Nephron (organoid): ENCODE results near the gene SBF2.
A peak's percentile ranks its signal among the peaks of the same experiment; 100 is the strongest.

Source experiments
- H3K27ac Mint-ChIP-seq, 3 experiments: 2 replicates each; pipeline ENCODE4 v1.8.0; 2020; ENCODE audit warnings: mixed read lengths in 3 of 3, mild to moderate bottlenecking in 2 of 3, moderate library complexity in 1 of 3
- H3K27me3 Mint-ChIP-seq: 2 replicates; pipeline ENCODE4 v1.8.0; 2021; ENCODE audit warnings: low read depth, mild to moderate bottlenecking, moderate library complexity, mixed read lengths
- H3K36me3 Mint-ChIP-seq: 2 replicates; pipeline ENCODE4 v1.8.0; 2020; ENCODE audit warnings: low read depth, mixed read lengths
- H3K4me1 Mint-ChIP-seq: 2 replicates; pipeline ENCODE4 v1.8.0; 2020; ENCODE audit warnings: mixed read lengths
- H3K4me3 Mint-ChIP-seq, 3 experiments: 2 replicates each; pipeline ENCODE4 v1.8.0; 2020; ENCODE audit warnings: mild to moderate bottlenecking in 3 of 3, mixed read lengths in 3 of 3, moderate library complexity in 2 of 3
- H3K9me3 Mint-ChIP-seq: 2 replicates; pipeline ENCODE4 v1.8.0; 2020; ENCODE audit warnings: mixed read lengths
- CTCF ChIP-seq, 3 experiments: fragments of 200-600 bp; sonication (generic); IDR thresholded peaks; one replicate each; pipeline ENCODE4 v1.5.0; 2021; ENCODE audit warnings: antibody characterized with exemption in 3 of 3; ENCODE audit not compliant: unreplicated experiment in 3 of 3

The SBF2 gene

GRCh38 chr11:9838961-9839360 lies 455.1 kb downstream of the SBF2 start:
- H3K4me3 Mint-ChIP-seq, result no peak overlapping the region
- peak overlapping the region in 2 of 3 experiments; percentile 35 to 58 for H3K27ac Mint-ChIP-seq
- H3K4me1 Mint-ChIP-seq, result no peaks in the 10 kb centered on the region
- peaks cover 39% of the 10 kb centered on the region for H3K36me3 Mint-ChIP-seq
- H3K27me3 Mint-ChIP-seq, result no peaks in the 10 kb centered on the region
- H3K9me3 Mint-ChIP-seq, result no peaks in the 10 kb centered on the region
- TF ChIP-seq CTCF (IDR thresholded peaks at IDR 0.05; ENCODE audit: unreplicated experiment in 3 of 3), result no peak

DNA sequence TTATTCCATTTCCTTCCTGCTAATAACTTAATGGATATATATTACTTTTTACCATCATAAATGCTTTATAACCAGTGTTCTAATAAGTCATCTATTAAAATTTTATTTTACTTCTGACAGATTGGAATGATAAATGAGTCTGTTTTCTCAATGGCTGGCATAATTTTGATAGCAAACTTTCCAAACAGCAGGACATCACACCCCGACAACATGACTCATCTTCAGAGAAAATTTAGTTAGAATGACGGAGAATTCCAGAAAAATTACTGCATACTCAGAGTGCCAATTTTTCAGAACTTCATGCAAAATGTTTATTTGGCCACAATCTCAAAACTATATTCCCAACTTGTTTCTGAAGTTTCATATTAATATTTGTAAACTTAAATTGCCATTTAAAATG lies 455.8 kb downstream of the SBF2 start:
- Mint-ChIP-seq H3K9me3 (no peaks in the 10 kb centered on the region), H3K27me3 (no peaks in the 10 kb centered on the region), H3K27ac (no peak overlapping the region), H3K4me3 (no peak overlapping the region), H3K36me3 (peaks cover 38% of the 10 kb centered on the region), H3K4me1 (no peaks in the 10 kb centered on the region)
- TF ChIP-seq CTCF (IDR thresholded peaks at IDR 0.05; ENCODE audit: unreplicated experiment in 3 of 3), result no peak

GRCh38 chr11:9834291-9834690 lies 459.7 kb downstream of the SBF2 start:
- no peaks in the 10 kb centered on the region for H3K27me3 Mint-ChIP-seq
- TF ChIP-seq CTCF (IDR thresholded peaks at IDR 0.05; ENCODE audit: unreplicated experiment in 3 of 3), result no peak
- H3K27ac Mint-ChIP-seq, result no peak overlapping the region
- no peak overlapping the region for H3K4me3 Mint-ChIP-seq
- no peaks in the 10 kb centered on the region for H3K9me3 Mint-ChIP-seq
- peaks cover 33% of the 10 kb centered on the region for H3K36me3 Mint-ChIP-seq
- no peaks in the 10 kb centered on the region for H3K4me1 Mint-ChIP-seq

DNA sequence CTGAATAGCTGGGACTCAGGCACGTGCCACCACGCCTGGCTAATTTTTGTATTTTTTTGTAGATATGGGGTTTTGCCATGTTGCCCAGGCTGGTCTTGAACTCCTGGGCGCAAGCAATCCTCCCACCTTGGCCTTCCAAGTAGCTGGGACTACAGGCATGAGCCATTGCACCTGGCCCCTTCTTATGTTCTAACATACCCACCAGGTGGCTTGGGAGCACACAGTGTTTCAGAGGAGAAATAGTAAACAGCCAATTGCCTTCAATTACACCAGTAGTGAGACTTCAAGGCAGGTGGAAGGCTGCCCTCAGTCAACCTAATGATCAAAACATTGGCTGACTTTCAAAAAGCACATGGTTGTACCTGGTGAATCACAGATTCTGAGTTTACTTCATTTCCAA lies 462.9 kb downstream of the SBF2 start:
- no peaks in the 10 kb centered on the region for H3K27me3 Mint-ChIP-seq
- TF ChIP-seq CTCF (IDR thresholded peaks at IDR 0.05; ENCODE audit: unreplicated experiment in 3 of 3), result no peak
- H3K36me3 Mint-ChIP-seq, result peaks cover 40% of the 10 kb centered on the region

DNA sequence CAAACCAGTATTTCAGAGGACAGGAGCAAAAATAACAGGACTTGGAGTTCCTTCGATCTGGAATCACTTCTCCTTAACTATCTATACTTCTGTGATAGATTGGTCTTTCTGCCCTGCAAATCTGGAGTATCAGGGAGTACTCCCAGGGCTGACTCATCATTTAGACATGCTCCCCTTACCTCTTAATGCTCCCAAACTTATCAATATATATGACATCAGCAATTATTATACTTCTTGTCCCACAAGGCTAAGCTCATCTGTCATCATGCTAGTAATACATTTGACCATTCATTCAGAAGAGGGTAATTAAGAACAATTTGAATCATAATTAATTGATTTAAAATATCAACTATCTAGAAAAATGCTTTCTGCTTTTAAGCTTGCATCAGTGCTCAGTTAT lies 466.3 kb downstream of the SBF2 start:
- H3K4me1 Mint-ChIP-seq, result peaks cover 5% of the 10 kb centered on the region
- no peaks in the 10 kb centered on the region for H3K27me3 Mint-ChIP-seq
- no peak overlapping the region for H3K4me3 Mint-ChIP-seq
- no peaks in the 10 kb centered on the region for H3K9me3 Mint-ChIP-seq
- TF ChIP-seq CTCF (IDR thresholded peaks at IDR 0.05; ENCODE audit: unreplicated experiment in 3 of 3), result no peak
- H3K27ac Mint-ChIP-seq, result no peak overlapping the region
- H3K36me3 Mint-ChIP-seq, result peaks cover 38% of the 10 kb centered on the region

More for the DNA sequence above, 462.9 kb downstream of the SBF2 start:
- Mint-ChIP-seq H3K27ac (no peak overlapping the region), H3K9me3 (no peaks in the 10 kb centered on the region), H3K4me3 (no peak overlapping the region), H3K4me1 (no peaks in the 10 kb centered on the region)

DNA sequence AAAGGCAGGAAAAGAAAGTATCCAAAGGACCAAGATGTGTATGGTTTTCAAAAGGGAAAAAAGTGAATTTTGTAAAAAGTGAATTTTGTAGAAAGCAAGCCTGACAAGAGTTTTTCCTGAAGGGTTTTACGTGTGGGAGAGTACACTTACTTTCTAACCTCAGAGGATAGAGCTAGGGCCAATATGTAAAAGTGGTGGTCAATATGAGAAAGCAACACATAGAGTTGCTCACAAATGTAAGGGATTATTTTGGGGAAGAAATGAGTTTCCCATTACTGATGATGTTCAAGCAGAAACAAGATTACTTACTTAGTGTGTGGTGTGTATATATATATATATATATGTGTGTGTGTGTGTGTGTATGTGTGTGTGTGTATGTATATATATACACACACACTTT lies 467.6 kb downstream of the SBF2 start:
- Mint-ChIP-seq H3K4me1 (peaks cover 5% of the 10 kb centered on the region), H3K4me3 (no peak overlapping the region), H3K36me3 (peaks cover 30% of the 10 kb centered on the region), H3K9me3 (no peaks in the 10 kb centered on the region), H3K27ac (no peak overlapping the region), H3K27me3 (no peaks in the 10 kb centered on the region)
- TF ChIP-seq CTCF (IDR thresholded peaks at IDR 0.05; ENCODE audit: unreplicated experiment in 3 of 3), result no peak
